Mucosa of stomach (tissue), 1 donor: ENCODE results near the gene OSBP2.

ENCODE experiments used
- H3K27me3 ChIP-seq: one replicate; pipeline ENCODE4 v1.7.0; 2013; ENCODE audit warnings: mild to moderate bottlenecking, low read length; ENCODE audit not compliant: control insufficient read depth, insufficient read depth
- H3K36me3 ChIP-seq: one replicate; pipeline ENCODE4 v1.7.0; 2013; ENCODE audit warnings: low read length; ENCODE audit not compliant: control insufficient read depth, insufficient read depth
- H3K4me1 ChIP-seq: one replicate; pipeline ENCODE4 v1.7.0; 2013; ENCODE audit warnings: mild to moderate bottlenecking, low read length; ENCODE audit not compliant: control insufficient read depth, insufficient read depth
- H3K4me3 ChIP-seq: one replicate; pipeline ENCODE4 v1.7.0; 2013; ENCODE audit warnings: low read length
- H3K9ac ChIP-seq: one replicate; pipeline ENCODE4 v1.7.0; 2013; ENCODE audit warnings: mild to moderate bottlenecking, low read length, moderate library complexity
- H3K9me3 ChIP-seq: one replicate; pipeline ENCODE4 v1.7.0; 2013; ENCODE audit warnings: mild to moderate bottlenecking, low read length, moderate library complexity; ENCODE audit not compliant: control insufficient read depth
- donor health status: Pancreatic carcinoma.

Gene OSBP2

GRCh38 chr22:30925667-30926066 is 231.0 kb downstream of the OSBP2 start:
- H3K4me3 ChIP-seq: no peak overlapping the region
- no peaks in the 10 kb centered on the region for H3K27me3 ChIP-seq
- H3K4me1 ChIP-seq: no peaks in the 10 kb centered on the region
- H3K36me3 ChIP-seq: peaks cover 3% of the 10 kb centered on the region
- H3K9ac ChIP-seq: no peak overlapping the region
- H3K9me3 ChIP-seq: no peaks in the 10 kb centered on the region

DNA sequence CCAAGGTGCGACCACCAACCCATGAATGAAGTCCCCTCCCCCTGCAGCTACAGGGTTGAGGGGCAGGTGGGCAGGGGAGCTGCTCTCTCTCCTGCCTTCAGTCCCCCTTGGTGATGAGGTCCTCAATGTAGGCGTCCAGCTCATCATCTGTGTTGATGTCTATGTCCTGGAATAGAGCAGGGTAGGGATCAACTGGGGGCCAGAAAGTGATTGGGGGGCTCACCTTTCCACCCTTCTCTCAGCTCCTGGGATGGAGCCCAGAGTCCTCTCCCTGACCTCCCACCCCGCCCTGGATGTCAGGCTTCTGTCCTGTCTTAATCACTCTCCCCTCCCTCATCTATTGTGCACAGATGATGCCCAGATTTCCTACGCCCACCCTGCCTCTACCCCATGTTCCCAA is 232.0 kb downstream of the OSBP2 start:
- no peaks in the 10 kb centered on the region for H3K9me3 ChIP-seq
- H3K36me3 ChIP-seq: peaks cover 3% of the 10 kb centered on the region

GRCh38 chr22:30927806-30928205 is 233.1 kb downstream of the OSBP2 start:
- Histone ChIP-seq H3K9me3 (no peaks in the 10 kb centered on the region), H3K4me3 (no peak overlapping the region), H3K36me3 (peaks cover 8% of the 10 kb centered on the region), H3K27me3 (no peaks in the 10 kb centered on the region), H3K4me1 (no peaks in the 10 kb centered on the region), H3K9ac (no peak overlapping the region)

More for the DNA sequence above, 232.0 kb downstream of the OSBP2 start:
- H3K9ac ChIP-seq: no peak overlapping the region
- H3K4me1 ChIP-seq: no peaks in the 10 kb centered on the region
- no peaks in the 10 kb centered on the region for H3K27me3 ChIP-seq
- no peak overlapping the region for H3K4me3 ChIP-seq

- Histone ChIP-seq H3K9me3 (no peaks in the 10 kb centered on the region), H3K4me3 (no peak overlapping the region), H3K9ac (no peak overlapping the region), H3K4me1 (no peaks in the 10 kb centered on the region), H3K36me3 (peaks cover 14% of the 10 kb centered on the region), H3K27me3 (no peaks in the 10 kb centered on the region)
Observed at GRCh38 chr22:30928401-30928800, 233.7 kb downstream of the OSBP2 start.

DNA sequence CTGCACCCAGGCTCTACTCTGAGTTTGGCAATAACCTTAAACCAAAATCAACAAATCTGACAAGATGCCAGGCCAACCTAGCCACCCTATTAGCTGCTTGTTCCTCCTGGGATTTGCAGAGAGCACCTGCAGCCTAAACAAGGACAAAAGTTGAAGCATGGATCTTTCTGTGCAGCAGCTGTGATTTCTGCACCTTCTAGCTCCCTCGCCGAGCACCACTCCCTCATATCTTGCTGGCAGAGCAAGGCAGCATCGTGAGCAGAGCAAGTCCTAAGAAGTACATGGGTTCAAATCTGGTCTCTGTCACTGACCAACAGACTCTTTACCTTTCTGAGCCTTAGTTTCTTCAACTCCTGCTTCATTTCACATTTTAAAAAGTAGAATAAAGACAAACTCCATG is 235.6 kb downstream of the OSBP2 start:
- H3K9ac ChIP-seq: no peak overlapping the region
- H3K4me3 ChIP-seq: no peak overlapping the region
- no peaks in the 10 kb centered on the region for H3K9me3 ChIP-seq
- H3K36me3 ChIP-seq: peaks cover 22% of the 10 kb centered on the region
- H3K4me1 ChIP-seq: no peaks in the 10 kb centered on the region
- no peaks in the 10 kb centered on the region for H3K27me3 ChIP-seq

DNA sequence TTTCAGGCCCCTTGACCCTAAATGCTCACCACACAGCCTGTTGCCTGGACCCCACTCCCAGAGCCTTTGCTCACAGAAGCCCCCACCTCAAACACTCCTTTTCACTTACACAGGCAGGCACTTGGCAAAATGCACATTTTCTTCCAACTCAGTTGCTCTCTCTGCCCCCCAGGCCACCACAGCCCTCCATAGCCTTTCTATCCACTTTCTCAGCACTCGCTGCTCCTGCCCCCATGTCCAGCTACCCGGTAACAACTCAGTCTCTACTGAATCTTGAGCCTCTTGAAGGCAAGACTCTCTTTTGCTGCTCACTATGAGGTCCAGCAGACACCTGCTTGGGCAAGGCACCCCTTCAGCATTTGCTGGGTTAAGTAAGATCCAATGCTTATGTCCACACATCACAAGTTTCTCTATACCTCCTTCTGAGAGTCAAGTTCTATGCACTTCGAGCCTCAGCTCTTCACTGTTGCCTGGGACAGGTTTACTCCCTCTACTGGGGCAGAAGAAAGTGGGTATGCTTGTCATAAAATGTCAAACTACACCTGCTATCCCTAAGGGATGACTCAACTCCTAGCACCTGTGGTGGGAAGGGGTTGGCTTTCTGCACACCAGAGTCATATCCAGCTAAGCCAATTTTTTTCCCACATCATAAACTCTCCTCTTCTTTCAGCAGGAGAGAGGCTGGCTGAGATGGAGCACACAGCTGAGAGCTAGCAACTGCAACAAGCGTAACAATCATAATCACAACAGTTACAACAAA is 237.0 kb downstream of the OSBP2 start:
- Histone ChIP-seq H3K36me3 (peaks cover 20% of the 10 kb centered on the region), H3K9ac (no peak overlapping the region), H3K27me3 (no peaks in the 10 kb centered on the region)

DNA sequence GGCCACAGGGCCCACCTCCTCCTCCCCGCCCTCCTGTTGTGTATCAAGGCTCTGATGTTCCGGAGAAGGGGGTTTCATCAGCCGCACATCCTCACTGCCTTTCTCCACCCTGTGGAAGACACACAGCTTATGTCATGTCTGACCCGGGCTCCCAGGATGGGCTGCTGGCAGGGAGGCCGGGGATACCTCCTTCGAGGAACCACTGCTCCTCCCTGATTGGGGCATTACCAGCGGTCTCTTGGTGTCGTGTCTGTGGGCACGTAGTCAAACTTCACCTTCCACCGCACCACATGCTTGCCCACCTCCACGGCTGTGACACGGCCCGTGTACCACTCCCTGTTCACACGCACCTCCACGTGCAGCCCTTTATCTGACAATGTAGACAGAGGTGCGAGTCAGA is 238.0 kb downstream of the OSBP2 start:
- peaks cover 28% of the 10 kb centered on the region for H3K36me3 ChIP-seq
- no peaks in the 10 kb centered on the region for H3K4me1 ChIP-seq
- no peaks in the 10 kb centered on the region for H3K9me3 ChIP-seq
- H3K9ac ChIP-seq: no peak overlapping the region
- no peak overlapping the region for H3K4me3 ChIP-seq
- H3K27me3 ChIP-seq: no peaks in the 10 kb centered on the region

More for the DNA sequence above, 237.0 kb downstream of the OSBP2 start:
- Histone ChIP-seq H3K4me3 (no peak overlapping the region), H3K4me1 (no peaks in the 10 kb centered on the region), H3K9me3 (no peaks in the 10 kb centered on the region)

DNA sequence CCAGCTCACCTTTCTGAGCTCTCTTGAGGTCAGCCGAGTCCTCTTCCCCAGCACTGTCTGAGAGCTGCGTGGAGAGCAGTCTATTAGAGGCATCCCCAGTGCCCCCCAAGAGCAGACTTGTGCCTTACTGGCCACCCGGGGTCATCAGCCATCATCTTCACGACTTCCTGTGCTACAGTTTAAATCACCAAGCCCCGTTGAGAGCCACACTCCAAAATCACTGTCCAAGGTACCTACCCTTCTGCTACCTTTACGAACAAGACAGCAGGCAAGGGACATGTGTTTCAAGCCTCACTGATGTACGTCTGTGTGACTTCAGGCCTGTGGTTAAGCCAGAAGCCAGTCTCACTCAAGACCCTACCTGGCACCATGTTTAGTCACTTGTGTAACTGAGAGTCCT is 238.8 kb downstream of the OSBP2 start:
- H3K36me3 ChIP-seq: peaks cover 31% of the 10 kb centered on the region
- H3K4me3 ChIP-seq: no peak overlapping the region
- no peak overlapping the region for H3K9ac ChIP-seq
- no peaks in the 10 kb centered on the region for H3K27me3 ChIP-seq
- H3K4me1 ChIP-seq: no peaks in the 10 kb centered on the region
- no peaks in the 10 kb centered on the region for H3K9me3 ChIP-seq

DNA sequence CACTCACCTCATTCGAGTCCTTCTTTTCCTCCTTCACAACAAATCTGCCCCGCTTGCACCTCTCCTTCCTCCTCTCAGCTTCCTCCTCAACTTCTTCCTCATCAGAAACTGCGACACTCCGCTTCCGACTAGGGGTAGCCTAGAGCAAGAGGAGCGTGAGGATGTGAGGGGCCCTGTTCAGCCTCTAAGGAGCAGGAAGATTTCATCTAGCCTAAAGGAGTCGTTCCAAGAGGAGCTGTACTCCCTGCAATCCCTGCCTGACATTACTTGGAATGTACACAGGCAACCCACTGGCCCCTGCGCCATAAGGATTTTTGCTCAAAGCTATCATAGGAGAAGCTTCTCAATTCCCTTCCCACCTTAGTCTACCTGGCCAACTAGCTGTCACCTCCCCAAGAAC is 239.4 kb downstream of the OSBP2 start:
- H3K4me1 ChIP-seq: no peaks in the 10 kb centered on the region
- no peak overlapping the region for H3K4me3 ChIP-seq
- no peaks in the 10 kb centered on the region for H3K27me3 ChIP-seq
- H3K9me3 ChIP-seq: no peaks in the 10 kb centered on the region
- H3K9ac ChIP-seq: no peak overlapping the region
- H3K36me3 ChIP-seq: peaks cover 31% of the 10 kb centered on the region

DNA sequence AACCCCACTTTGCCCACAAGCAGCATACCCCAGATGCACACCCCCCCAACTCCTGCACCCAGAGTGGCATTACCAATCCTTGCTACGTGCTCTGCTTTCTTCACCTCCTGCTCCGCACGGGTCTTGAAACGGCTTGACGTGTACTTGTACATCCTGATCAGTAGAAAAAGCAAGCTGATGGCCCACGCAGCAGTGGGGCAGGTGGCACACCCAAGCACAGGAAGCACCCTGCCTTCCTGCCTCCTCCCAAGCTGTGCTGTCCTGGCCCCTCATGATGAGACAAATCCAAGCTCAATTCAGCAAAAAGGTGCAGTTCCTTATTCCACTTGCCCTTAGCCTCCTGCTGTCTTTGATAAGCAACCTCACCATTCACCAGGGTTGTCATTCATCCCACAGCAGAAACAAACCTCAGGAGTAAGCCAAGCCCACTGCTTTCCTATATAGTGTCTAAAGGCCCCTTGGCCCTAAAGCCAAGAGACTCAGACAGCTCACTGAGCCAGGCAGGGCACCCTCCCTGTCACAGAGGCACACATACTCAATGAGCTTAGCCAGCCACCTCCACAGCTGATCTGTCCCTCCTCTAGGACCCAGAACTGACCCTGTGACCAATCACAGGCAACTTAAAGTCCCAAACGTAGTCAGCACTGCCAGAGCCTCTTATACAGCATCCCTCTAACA is 246.2 kb downstream of the OSBP2 start:
- no peaks in the 10 kb centered on the region for H3K4me1 ChIP-seq
- H3K9ac ChIP-seq: no peak overlapping the region
- H3K9me3 ChIP-seq: no peaks in the 10 kb centered on the region
- no peak overlapping the region for H3K4me3 ChIP-seq
- H3K36me3 ChIP-seq: peaks cover 29% of the 10 kb centered on the region
- no peaks in the 10 kb centered on the region for H3K27me3 ChIP-seq

DNA sequence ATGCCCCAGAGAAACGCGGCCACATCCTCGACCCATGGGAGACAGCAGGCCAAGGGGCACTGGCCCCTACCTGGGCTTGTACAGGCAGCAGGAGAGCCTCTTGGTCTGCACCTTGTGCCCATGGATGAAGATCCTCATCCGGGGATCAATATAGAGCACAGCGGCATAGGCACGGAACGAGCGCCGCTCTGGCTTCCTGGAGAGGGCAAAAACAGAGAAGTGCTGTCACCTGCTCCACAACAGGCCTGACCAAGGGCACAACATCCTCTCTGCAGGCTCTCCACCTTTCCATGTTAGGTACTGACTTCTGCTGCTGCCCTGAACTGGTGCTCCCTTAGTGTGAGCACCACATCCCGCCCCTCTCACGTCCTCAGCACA is 246.7 kb downstream of the OSBP2 start:
- Histone ChIP-seq H3K4me1 (no peaks in the 10 kb centered on the region), H3K4me3 (no peak overlapping the region), H3K27me3 (no peaks in the 10 kb centered on the region), H3K9me3 (no peaks in the 10 kb centered on the region), H3K36me3 (peaks cover 29% of the 10 kb centered on the region), H3K9ac (no peak overlapping the region)

DNA sequence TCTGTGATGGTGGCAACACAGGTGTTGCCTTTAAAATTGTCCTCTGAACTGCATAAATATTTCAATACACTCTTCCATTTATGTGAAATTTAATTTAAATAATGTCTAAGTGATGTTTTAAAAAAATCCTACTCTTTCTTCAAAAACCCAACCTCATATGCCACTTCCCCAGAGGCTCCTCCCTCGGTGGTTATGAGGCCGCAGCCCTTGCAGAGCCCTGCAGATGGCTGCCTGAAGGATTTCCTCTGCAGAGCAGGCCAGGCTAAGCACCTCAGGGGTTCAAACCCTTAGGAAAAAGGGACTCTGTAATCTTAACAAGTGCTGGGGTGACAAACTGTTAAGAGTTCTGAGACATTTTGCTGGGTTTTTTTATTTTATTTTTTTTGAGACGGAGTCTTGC is 248.7 kb downstream of the OSBP2 start:
- Histone ChIP-seq H3K4me1 (no peaks in the 10 kb centered on the region), H3K9ac (no peak overlapping the region), H3K9me3 (no peaks in the 10 kb centered on the region), H3K36me3 (peaks cover 17% of the 10 kb centered on the region), H3K27me3 (no peaks in the 10 kb centered on the region), H3K4me3 (no peak overlapping the region)
